GM12891 (cell line): Measurements from ENCODE around the gene TF.
"Not testable (repeated sequence)": the region's sequence is repeated elsewhere in the genome, so short reads cannot be mapped to it uniquely, and the experiment has no call there.

Experiments
- DNase-seq: peaks from one replicate; pipeline ENCODE4 v3.0.0; 2011; ENCODE audit warnings: low spot score; ENCODE audit not compliant: insufficient read length
- FAIRE-seq: peaks from 2 replicates; lab custom pipeline; 2011; peaks lifted over from hg19 to GRCh38; lab: Jason Lieb, UNC
- PAX5 ChIP-seq: IDR thresholded peaks from 2 replicates; pipeline ENCODE4 v1.6.1; 2011; ENCODE audit warnings: low read length, moderate library complexity, mild to moderate bottlenecking; ENCODE audit not compliant: insufficient read depth, severe bottlenecking
- POLR2A ChIP-seq: IDR thresholded peaks from 2 replicates; pipeline ENCODE4 v1.6.1; 2011; ENCODE audit warnings: low read depth, low read length, control low read depth
- POLR2AphosphoS5 ChIP-seq: IDR thresholded peaks from 2 replicates; pipeline ENCODE4 v1.6.1; 2011; ENCODE audit warnings: low read depth, low read length, control low read depth
- POU2F2 ChIP-seq: IDR thresholded peaks from 2 replicates; pipeline ENCODE4 v1.6.1; 2011; ENCODE audit warnings: low read depth, mild to moderate bottlenecking, control low read depth, low read length, moderate library complexity
- SPI1 ChIP-seq: IDR thresholded peaks from 2 replicates; pipeline ENCODE4 v1.6.1; 2011; ENCODE audit warnings: low read depth, low read length, control low read depth
- TAF1 ChIP-seq: IDR thresholded peaks from 2 replicates; pipeline ENCODE4 v1.6.1; 2011; ENCODE audit warnings: low read depth, low read length, control low read depth

Gene TF

DNA sequence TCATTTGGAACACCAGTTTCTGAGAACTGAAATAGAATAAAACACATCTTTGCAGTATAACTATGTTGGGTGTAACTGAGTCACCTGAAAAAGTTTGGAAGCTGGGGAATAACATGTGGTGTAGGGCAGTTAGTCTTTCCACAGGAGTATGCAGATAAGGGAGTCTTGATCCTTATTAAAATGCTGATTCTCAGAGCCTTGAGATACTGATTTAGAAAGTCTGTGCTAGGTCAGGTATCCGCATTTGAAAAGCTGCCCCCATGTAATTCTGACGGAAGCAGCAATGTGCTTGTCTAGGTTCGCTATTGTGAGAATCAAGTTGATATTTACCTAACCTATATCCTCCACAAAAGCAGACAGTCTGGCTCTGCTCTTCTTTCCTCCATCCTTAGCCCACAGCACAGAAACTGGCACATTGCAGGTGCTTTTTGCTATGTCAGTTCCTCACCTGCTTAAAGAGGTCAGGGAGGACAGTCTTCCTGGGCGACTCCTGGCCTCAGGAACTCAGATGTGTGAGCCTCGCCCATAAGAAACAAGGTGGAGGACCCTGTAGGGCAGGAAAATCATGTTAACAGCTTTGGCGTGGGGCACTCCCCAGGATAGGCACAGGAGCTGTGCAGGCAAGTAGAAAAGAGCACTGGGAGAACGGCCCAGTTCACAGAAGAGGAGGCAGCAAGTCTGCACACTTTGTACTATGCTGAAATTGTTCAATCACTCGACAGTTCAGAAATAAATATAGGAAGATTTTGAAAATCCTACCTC, 31.8 kb downstream of the TF start:
- FAIRE-seq (no peak), DNase-seq (no peak)
- no peak for TF ChIP-seq SPI1
- TF ChIP-seq TAF1: no peak
- TF ChIP-seq PAX5: no peak
- no peak for TF ChIP-seq POLR2A
- no peak for TF ChIP-seq POU2F2
- TF ChIP-seq POLR2AphosphoS5: no peak

- FAIRE-seq (no peak), DNase-seq (no peak)
- TF ChIP-seq POU2F2: no peak
- TF ChIP-seq POLR2A: no peak
- TF ChIP-seq SPI1: no peak
- no peak for TF ChIP-seq PAX5
- no peak for TF ChIP-seq POLR2AphosphoS5
- no peak for TF ChIP-seq TAF1
Measured at GRCh38 chr3:133779626-133780203, 33.5 kb downstream of the TF start.

- not testable (repeated sequence) for FAIRE-seq, DNase-seq
Measured at GRCh38 chr3:133780756-133781155, 34.6 kb downstream of the TF start.

- no peak for TF ChIP-seq POLR2AphosphoS5
- FAIRE-seq (no peak), DNase-seq (no peak)
Measured at GRCh38 chr3:133781570-133781969, 35.4 kb downstream of the TF start.

DNA sequence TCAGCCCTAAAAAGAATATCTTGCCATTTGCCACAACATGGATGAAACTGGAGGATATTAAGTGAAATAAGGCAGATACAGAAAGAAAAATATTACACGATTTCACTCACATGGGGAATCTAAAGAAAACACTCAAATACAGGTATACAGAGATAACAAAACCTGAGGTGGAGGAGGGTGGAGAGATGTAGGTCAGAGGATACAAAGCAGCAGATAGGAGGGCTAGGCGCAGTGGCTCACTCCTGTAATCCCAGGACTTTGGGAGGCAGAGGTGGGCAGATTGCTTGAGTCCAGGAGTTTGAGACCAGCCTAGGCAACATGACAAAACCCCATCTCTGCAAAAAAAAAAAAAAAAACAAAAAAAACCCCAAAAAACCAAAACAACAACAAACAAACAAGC, 36.3 kb downstream of the TF start:
- DNase-seq: no peak
- TF ChIP-seq PAX5 (no peak), TAF1 (no peak), POLR2AphosphoS5 (no peak), SPI1 (no peak), POU2F2 (no peak), POLR2A (no peak)
- FAIRE-seq: no peak

GRCh38 chr3:133783762-133784161, 37.6 kb downstream of the TF start:
- FAIRE-seq (no peak), DNase-seq (no peak)
- TF ChIP-seq SPI1 (no peak), PAX5 (no peak), TAF1 (no peak), POLR2AphosphoS5 (no peak), POU2F2 (no peak), POLR2A (no peak)

- DNase-seq: no peak
- TF ChIP-seq TAF1 (no peak), POLR2AphosphoS5 (no peak), SPI1 (no peak), PAX5 (no peak), POU2F2 (no peak), POLR2A (no peak)
- FAIRE-seq: no peak
Measured at GRCh38 chr3:133788024-133788423, 41.8 kb downstream of the TF start.

DNA sequence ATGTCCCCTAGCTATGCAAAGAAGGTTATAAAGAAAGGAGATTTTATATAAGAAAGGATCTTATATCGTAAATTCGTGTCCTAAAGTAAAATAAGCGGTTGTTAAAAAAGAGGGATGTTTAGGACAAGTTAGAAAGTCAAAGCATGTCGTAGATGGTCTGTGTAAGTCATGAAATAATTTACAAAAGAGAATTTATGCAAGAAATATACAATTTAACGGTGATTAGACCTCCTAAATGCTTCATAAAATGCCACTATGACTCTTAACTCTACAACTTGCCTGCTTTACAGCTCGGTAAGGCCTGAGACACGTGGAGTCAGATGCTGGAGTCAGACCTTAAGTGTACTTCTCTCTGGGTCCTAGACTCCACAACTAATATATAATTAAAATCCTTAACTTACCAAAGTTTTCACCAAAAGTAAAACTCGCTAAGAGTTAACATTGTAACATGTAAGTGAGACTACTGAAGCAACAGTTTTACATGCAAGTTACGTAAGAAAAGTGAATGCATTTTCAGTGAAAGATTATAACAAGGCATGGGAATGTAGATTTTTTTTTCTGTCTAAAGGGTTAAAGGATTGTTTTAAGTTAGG, 46.1 kb downstream of the TF start:
- no peak for TF ChIP-seq TAF1
- TF ChIP-seq SPI1: no peak
- TF ChIP-seq POLR2AphosphoS5: no peak
- no peak for TF ChIP-seq POU2F2
- no peak for TF ChIP-seq POLR2A
- no peak for TF ChIP-seq PAX5
- FAIRE-seq: no peak
- no peak for DNase-seq

GRCh38 chr3:133797396-133798105, 51.4 kb downstream of the TF start:
- TF ChIP-seq PAX5 (no peak), POLR2AphosphoS5 (no peak), SPI1 (no peak), POU2F2 (no peak), TAF1 (no peak), POLR2A (no peak)
- FAIRE-seq: no peak
- no peak for DNase-seq
